HepG2 (cell line): ENCODE measurements around the gene BCAN. TPM values are rescaled to one million over a fixed set of nuclear protein-coding genes. Genes with fewer than 3 reads are reported as not detected.

Experiments used
- BRD4 ChIP-seq: sonication (generic); formaldehyde crosslinking; IDR thresholded peaks from 2 replicates; pipeline ENCODE4 v1.4.0; 2020; ENCODE audit warnings: missing genetic modification reagents
- CBX2 ChIP-seq, 2 experiments: fragments of 200-600 bp in 1 of 2; sonication (generic); formaldehyde crosslinking in 1 of 2; IDR thresholded peaks; 2 replicates each; pipeline versions ENCODE4 v1.7.0 to v1.8.1; 2018 to 2022; ENCODE audit warnings: low read depth in 2 of 2, low read length in 1 of 2, mild to moderate bottlenecking in 1 of 2, missing genetic modification reagents in 1 of 2
- GABPB1 ChIP-seq: IDR thresholded peaks from 2 replicates; pipeline ENCODE4 v1.6.1; 2016; ENCODE audit warnings: mild to moderate bottlenecking, missing genetic modification reagents, moderate library complexity, missing compliant biosample characterization
- HNF4A ChIP-seq: sonication (generic); formaldehyde crosslinking; IDR thresholded peaks from 2 replicates; pipeline ENCODE4 v1.4.0; 2020; ENCODE audit warnings: missing genetic modification reagents
- KDM2A ChIP-seq: sonication (generic); formaldehyde crosslinking; IDR thresholded peaks from 2 replicates; pipeline ENCODE4 v1.4.0; 2020; ENCODE audit warnings: low read depth, missing genetic modification reagents, borderline replicate concordance
- MATR3 ChIP-seq: sonication (generic); formaldehyde crosslinking; IDR thresholded peaks from 2 replicates; pipeline ENCODE4 v1.4.0; 2020; ENCODE audit warnings: missing genetic modification reagents
- REPIN1 ChIP-seq: sonication (generic); formaldehyde crosslinking; IDR thresholded peaks from 2 replicates; pipeline ENCODE4 v1.8.0; 2022; ENCODE audit warnings: missing genetic modification reagents, low read depth, mild to moderate bottlenecking, borderline replicate concordance
- SP4 ChIP-seq: sonication (generic); formaldehyde crosslinking; IDR thresholded peaks from 2 replicates; pipeline ENCODE4 v1.8.1; 2023; ENCODE audit warnings: mild to moderate bottlenecking, missing genetic modification reagents
- SYNCRIP ChIP-seq: fragments of 200-400 bp; formaldehyde crosslinking; IDR thresholded peaks from 2 replicates; pipeline ENCODE4 v1.6.1; 2018; ENCODE audit warnings: mild to moderate bottlenecking, low read depth, low read length; ENCODE audit not compliant: insufficient read depth
- ZNF451 ChIP-seq: sonication (generic); formaldehyde crosslinking; IDR thresholded peaks from 2 replicates; pipeline ENCODE4 v1.5.0; 2020; ENCODE audit warnings: mild to moderate bottlenecking, missing genetic modification reagents
- ZNF547 ChIP-seq: sonication (generic); formaldehyde crosslinking; IDR thresholded peaks from 2 replicates; pipeline ENCODE4 v1.5.1; 2020; ENCODE audit warnings: mild to moderate bottlenecking, missing genetic modification reagents
- ZNF564 ChIP-seq: sonication (generic); formaldehyde crosslinking; IDR thresholded peaks from 2 replicates; pipeline ENCODE4 v1.8.1; 2023; ENCODE audit warnings: mild to moderate bottlenecking, missing genetic modification reagents
- ZNF768 ChIP-seq: sonication (generic); formaldehyde crosslinking; IDR thresholded peaks from 2 replicates; pipeline ENCODE4 v1.4.0; 2020; ENCODE audit warnings: missing genetic modification reagents
- ZSCAN21 ChIP-seq: sonication (generic); formaldehyde crosslinking; IDR thresholded peaks from 2 replicates; pipeline ENCODE4 v1.8.0; 2022; ENCODE audit warnings: mild to moderate bottlenecking, missing genetic modification reagents, moderate library complexity, borderline replicate concordance
- ZSCAN9 ChIP-seq: IDR thresholded peaks from 2 replicates; pipeline ENCODE4 v1.6.1; 2016; ENCODE audit warnings: borderline replicate concordance
- polyA plus RNA-seq, 8 experiments: library from polyadenylated mRNA; depleted of rRNA in 3 of 8; stranded (reverse) in 7 of 8; unstranded in 1 of 8; fragments of >200 nt; fragmentation: Illumina TruSeq in 4 of 8; extraction: Trizol in 4 of 8; gene quantifications; 2 replicates each; pipeline versions ENCODE4 v1.2.1 to v1.2.3, GENCODE V29; 2011 to 2016; ENCODE audit warnings: low read depth in 4 of 8, missing spikeins in 1 of 8, mixed read lengths in 1 of 8; ENCODE audit not compliant: insufficient read depth in 1 of 8
- total RNA-seq, 5 experiments: library from RNA; depleted of rRNA; stranded (reverse); fragments of >200 nt; fragmentation: Illumina TruSeq; extraction: Trizol; gene quantifications; 2 replicates each; pipeline ENCODE4 v1.2.3, GENCODE V29; 2016; ENCODE audit warnings: low read depth in 1 of 5
- TF ChIP-seq, protein P1 (sequence below): IDR thresholded peaks from 2 replicates; pipeline ENCODE4 v1.4.0; 2020; ENCODE audit warnings: mild to moderate bottlenecking, missing genetic modification reagents
- TF ChIP-seq, protein P2 (sequence below): IDR thresholded peaks from 2 replicates; pipeline ENCODE4 v1.6.1; 2012; ENCODE audit warnings: inconsistent platforms
- TF ChIP-seq, protein P3 (sequence below): IDR thresholded peaks from 2 replicates; pipeline ENCODE4 v1.6.1; 2016
- TF ChIP-seq, protein P4 (sequence below): sonication (generic); formaldehyde crosslinking; IDR thresholded peaks from 2 replicates; pipeline ENCODE4 v1.5.1; 2020; ENCODE audit warnings: missing genetic modification reagents, mild to moderate bottlenecking, borderline replicate concordance
- TF ChIP-seq, protein P5 (sequence below): sonication (generic); formaldehyde crosslinking; IDR thresholded peaks from 2 replicates; pipeline ENCODE4 v1.9.0; 2022; ENCODE audit warnings: missing genetic modification reagents, mild to moderate bottlenecking, borderline replicate concordance

Gene BCAN
- total and polyA plus RNA-seq, 2 of the 13 experiments (the other 11 are each of a cell fraction or from before 2014, with no cell fraction given): not detected

DNA sequence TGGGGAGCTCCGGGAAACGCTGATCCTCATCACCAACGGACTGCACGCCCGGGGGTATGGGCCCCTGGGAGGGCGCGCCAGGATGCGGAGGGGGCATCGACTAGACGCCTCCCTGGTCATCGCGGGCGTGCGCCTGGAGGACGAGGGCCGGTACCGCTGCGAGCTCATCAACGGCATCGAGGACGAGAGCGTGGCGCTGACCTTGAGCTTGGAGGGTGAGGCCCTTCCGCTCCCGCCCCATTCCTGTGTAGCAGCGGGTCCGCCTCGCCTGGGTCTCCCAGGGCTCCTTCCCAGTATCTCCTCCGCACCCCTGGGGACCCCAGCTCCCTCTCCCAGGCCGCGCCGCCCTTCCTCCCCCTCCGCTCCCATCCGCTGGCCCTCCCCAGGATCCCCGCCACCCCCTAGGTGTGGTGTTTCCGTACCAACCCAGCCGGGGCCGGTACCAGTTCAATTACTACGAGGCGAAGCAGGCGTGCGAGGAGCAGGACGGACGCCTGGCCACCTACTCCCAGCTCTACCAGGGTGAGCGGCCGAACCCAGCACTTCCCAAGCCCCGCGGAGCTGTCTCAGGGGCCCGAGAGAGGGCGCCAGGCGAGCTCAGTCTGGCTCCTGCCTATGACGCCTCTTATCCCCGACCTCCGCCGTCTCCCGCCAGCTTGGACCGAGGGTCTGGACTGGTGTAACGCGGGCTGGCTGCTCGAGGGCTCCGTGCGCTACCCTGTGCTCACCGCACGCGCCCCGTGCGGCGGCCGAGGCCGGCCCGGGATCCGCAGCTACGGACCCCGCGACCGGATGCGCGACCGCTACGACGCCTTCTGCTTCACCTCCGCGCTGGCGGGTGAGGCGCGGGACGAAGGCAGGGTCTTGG, 17.7 kb upstream of the BCAN start (continued):
- TF ChIP-seq ZSCAN21 (CRISPR knock-in tag): peak; percentile 29; the same call in 1 of the 2 replicates
- no peak for TF ChIP-seq MATR3 (CRISPR knock-in tag)
- TF ChIP-seq, protein P1, sequence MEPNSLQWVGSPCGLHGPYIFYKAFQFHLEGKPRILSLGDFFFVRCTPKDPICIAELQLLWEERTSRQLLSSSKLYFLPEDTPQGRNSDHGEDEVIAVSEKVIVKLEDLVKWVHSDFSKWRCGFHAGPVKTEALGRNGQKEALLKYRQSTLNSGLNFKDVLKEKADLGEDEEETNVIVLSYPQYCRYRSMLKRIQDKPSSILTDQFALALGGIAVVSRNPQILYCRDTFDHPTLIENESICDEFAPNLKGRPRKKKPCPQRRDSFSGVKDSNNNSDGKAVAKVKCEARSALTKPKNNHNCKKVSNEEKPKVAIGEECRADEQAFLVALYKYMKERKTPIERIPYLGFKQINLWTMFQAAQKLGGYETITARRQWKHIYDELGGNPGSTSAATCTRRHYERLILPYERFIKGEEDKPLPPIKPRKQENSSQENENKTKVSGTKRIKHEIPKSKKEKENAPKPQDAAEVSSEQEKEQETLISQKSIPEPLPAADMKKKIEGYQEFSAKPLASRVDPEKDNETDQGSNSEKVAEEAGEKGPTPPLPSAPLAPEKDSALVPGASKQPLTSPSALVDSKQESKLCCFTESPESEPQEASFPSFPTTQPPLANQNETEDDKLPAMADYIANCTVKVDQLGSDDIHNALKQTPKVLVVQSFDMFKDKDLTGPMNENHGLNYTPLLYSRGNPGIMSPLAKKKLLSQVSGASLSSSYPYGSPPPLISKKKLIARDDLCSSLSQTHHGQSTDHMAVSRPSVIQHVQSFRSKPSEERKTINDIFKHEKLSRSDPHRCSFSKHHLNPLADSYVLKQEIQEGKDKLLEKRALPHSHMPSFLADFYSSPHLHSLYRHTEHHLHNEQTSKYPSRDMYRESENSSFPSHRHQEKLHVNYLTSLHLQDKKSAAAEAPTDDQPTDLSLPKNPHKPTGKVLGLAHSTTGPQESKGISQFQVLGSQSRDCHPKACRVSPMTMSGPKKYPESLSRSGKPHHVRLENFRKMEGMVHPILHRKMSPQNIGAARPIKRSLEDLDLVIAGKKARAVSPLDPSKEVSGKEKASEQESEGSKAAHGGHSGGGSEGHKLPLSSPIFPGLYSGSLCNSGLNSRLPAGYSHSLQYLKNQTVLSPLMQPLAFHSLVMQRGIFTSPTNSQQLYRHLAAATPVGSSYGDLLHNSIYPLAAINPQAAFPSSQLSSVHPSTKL: peak; percentile 26; the same call in 1 of the 2 replicates
- 0 out of 2 replicates have a peak, but pooled peaks have one; percentile 10 for TF ChIP-seq HNF4A (CRISPR knock-in tag)
- TF ChIP-seq, protein P2, sequence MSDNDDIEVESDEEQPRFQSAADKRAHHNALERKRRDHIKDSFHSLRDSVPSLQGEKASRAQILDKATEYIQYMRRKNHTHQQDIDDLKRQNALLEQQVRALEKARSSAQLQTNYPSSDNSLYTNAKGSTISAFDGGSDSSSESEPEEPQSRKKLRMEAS: peak; percentile 57; the same call in 1 of the 2 replicates
- TF ChIP-seq ZNF564 (CRISPR knock-in tag): no peak
- no peak for TF ChIP-seq CBX2 (IDR thresholded peaks at IDR 0.05; ENCODE audit: low read depth, low read length)
- 0 out of 2 replicates have a peak, but pooled peaks have one; percentile 1 for TF ChIP-seq CBX2 (CRISPR knock-in tag; IDR thresholded peaks at IDR 0.05; ENCODE audit: low read depth)
- TF ChIP-seq, protein P3, sequence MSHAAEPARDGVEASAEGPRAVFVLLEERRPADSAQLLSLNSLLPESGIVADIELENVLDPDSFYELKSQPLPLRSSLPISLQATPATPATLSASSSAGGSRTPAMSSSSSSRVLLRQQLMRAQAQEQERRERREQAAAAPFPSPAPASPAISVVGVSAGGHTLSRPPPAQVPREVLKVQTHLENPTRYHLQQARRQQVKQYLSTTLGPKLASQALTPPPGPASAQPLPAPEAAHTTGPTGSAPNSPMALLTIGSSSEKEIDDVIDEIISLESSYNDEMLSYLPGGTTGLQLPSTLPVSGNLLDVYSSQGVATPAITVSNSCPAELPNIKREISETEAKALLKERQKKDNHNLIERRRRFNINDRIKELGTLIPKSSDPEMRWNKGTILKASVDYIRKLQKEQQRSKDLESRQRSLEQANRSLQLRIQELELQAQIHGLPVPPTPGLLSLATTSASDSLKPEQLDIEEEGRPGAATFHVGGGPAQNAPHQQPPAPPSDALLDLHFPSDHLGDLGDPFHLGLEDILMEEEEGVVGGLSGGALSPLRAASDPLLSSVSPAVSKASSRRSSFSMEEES (CRISPR knock-in tag): 0 out of 2 replicates have a peak, but pooled peaks have one; percentile 12
- 0 out of 2 replicates have a peak, but pooled peaks have one; percentile 8 for TF ChIP-seq BRD4
- peak; percentile 56; the same call in 1 of the 2 replicates for TF ChIP-seq ZNF547 (CRISPR knock-in tag)
- peak; percentile 53; the same call in 1 of the 2 replicates for TF ChIP-seq SP4 (CRISPR knock-in tag)
- TF ChIP-seq GABPB1 (CRISPR knock-in tag): peak; percentile 53; the same call in 1 of the 2 replicates
- TF ChIP-seq SYNCRIP: no peak
- TF ChIP-seq, protein P4, sequence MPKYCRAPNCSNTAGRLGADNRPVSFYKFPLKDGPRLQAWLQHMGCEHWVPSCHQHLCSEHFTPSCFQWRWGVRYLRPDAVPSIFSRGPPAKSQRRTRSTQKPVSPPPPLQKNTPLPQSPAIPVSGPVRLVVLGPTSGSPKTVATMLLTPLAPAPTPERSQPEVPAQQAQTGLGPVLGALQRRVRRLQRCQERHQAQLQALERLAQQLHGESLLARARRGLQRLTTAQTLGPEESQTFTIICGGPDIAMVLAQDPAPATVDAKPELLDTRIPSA (CRISPR knock-in tag): 0 out of 2 replicates have a peak, but pooled peaks have one; percentile 45
- TF ChIP-seq REPIN1 (CRISPR knock-in tag): peak; percentile 24; the same call in 1 of the 2 replicates
- TF ChIP-seq, protein P5, sequence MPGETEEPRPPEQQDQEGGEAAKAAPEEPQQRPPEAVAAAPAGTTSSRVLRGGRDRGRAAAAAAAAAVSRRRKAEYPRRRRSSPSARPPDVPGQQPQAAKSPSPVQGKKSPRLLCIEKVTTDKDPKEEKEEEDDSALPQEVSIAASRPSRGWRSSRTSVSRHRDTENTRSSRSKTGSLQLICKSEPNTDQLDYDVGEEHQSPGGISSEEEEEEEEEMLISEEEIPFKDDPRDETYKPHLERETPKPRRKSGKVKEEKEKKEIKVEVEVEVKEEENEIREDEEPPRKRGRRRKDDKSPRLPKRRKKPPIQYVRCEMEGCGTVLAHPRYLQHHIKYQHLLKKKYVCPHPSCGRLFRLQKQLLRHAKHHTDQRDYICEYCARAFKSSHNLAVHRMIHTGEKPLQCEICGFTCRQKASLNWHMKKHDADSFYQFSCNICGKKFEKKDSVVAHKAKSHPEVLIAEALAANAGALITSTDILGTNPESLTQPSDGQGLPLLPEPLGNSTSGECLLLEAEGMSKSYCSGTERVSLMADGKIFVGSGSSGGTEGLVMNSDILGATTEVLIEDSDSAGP (CRISPR knock-in tag): peak; percentile 29; the same call in 1 of the 2 replicates
- 0 out of 2 replicates have a peak, but pooled peaks have one; percentile 4 for TF ChIP-seq KDM2A (CRISPR knock-in tag)
- TF ChIP-seq ZNF768: 0 out of 2 replicates have a peak, but pooled peaks have one; percentile 35
- peak; percentile 18; the same call in 1 of the 2 replicates for TF ChIP-seq ZNF451 (CRISPR knock-in tag)
- no peak for TF ChIP-seq ZSCAN9
